ENCODE measurements around the gene DNAJB13.
"Not testable (repeated sequence)": the region's sequence is repeated elsewhere in the genome, so short reads cannot be mapped to it uniquely, and the experiment has no call there.

The DNAJB13 gene

DNA sequence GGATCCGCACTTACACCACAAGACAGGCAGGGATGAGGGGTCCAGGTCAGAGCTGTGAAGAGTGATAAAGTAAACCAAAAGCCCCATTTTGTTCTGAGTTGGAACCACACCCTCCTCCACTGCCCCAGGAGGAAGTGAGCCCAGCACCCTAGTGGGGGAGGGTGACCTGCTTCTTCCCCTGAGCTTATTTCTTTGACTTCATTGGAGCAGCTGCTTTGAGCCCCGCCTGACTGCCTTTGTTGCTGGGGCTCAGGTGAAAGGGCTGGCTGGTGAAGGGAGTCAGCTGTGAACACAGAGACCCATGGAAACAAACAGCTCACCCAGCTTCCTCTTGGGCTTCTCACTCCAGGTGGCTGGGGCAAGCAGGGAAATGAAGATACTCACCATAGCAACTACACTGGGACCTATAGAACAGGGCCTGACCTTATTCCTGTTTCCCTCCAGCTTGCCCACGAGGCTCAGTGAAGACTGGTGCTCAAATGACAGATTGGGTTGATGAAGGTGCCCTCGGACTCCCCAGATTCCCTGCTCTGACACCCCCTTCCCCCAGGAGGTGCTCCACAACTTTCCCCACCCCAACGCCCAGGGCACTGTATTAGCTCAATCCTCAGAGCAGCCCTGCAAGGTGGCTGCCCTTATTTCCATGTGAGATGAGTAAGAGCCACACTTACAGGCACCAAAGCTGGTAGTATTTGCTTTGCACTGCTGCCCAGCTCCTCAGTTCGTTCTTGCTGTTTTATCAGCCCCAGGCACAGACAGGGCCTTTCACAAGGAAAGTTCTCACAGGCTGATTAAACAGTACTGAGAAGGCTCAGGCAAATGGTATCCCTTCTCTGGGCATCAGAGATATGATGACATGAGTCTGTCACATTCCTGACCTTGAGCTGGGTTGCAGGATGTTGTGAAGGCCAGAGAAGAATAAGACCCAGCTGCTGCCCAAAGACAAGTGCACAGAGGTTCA lies 29.5 kb downstream of the DNAJB13 start:
- DNase-seq (ENCODE audit: low spot score) = peak; percentile 88

DNA sequence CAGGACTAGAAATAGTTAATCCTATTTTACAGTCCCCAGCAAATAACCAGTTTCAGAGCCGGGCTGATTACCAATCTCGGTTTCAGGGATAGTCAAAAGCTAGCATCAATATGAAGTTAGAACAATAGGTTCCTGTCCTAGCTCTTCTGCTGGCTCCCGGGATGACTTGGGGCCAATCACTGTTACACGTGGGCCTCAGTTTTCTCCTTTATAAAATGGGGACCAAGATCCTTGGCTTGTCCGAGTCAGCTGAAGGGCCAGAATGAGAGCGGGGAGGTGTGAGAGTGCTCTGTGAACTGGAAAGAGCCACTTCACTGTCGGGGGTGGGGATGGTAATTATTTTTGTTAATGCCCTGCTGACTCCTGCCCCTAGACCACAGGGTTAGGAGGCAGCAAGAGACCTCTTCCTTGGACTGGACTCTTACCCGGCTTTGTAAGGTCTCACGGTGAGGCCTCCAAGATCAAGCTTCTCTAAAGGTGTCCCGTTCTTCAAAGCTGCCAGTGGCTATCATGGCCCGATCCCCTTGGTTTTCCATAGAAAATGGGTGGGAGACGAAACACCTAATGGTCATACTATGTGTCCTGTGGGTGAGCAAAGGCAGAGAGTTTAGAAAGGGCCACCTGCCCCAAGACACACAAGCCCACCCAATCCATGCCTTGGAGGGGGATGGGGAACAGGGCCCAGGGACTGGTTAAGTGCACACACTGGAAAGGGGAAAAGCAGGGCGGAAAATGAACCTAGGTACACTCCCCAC lies 30.4 kb downstream of the DNAJB13 start:
- DNase-seq (ENCODE audit: low spot score) = no peak
- TF ChIP-seq, protein P1, sequence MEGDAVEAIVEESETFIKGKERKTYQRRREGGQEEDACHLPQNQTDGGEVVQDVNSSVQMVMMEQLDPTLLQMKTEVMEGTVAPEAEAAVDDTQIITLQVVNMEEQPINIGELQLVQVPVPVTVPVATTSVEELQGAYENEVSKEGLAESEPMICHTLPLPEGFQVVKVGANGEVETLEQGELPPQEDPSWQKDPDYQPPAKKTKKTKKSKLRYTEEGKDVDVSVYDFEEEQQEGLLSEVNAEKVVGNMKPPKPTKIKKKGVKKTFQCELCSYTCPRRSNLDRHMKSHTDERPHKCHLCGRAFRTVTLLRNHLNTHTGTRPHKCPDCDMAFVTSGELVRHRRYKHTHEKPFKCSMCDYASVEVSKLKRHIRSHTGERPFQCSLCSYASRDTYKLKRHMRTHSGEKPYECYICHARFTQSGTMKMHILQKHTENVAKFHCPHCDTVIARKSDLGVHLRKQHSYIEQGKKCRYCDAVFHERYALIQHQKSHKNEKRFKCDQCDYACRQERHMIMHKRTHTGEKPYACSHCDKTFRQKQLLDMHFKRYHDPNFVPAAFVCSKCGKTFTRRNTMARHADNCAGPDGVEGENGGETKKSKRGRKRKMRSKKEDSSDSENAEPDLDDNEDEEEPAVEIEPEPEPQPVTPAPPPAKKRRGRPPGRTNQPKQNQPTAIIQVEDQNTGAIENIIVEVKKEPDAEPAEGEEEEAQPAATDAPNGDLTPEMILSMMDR (IDR thresholded peaks at IDR 0.05; ENCODE audit: extremely low read depth, missing control alignments) = no peak

More for the DNA sequence above, 29.5 kb downstream of the DNAJB13 start:
- TF ChIP-seq, protein P1 (IDR thresholded peaks at IDR 0.05; ENCODE audit: extremely low read depth, missing control alignments) = no peak

DNA sequence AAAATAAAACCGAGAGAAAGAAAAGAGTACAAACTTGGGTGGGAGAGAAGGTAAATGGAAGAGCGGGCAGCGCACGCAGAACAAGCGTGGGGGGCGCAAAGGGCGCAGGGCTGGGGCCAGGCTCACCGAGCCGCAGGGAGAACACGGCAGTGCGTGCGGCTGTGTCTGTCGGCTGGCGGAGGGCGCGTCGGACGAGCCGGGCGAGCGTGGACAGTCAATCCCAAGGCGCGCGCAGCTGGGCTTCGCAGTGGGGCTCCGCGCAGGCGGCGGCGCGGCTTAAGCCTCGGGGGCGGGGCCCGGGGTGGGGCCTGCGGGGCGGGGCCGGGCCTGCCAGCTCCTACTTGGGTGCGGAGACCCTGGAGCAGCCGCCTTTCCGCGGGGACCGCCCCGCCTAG lies 31.8 kb downstream of the DNAJB13 start, which contains the start of gene UCP2:
Gene UCP2, minus strand, starts transcription at position 249 of the 395 bp plus-strand sequence. CDS start 4,465 bp downstream, outside the sequence.
- DNase-seq (ENCODE audit: low spot score) = peak; percentile 87
- TF ChIP-seq, protein P1 (IDR thresholded peaks at IDR 0.05; ENCODE audit: extremely low read depth, missing control alignments) = no peak

DNA sequence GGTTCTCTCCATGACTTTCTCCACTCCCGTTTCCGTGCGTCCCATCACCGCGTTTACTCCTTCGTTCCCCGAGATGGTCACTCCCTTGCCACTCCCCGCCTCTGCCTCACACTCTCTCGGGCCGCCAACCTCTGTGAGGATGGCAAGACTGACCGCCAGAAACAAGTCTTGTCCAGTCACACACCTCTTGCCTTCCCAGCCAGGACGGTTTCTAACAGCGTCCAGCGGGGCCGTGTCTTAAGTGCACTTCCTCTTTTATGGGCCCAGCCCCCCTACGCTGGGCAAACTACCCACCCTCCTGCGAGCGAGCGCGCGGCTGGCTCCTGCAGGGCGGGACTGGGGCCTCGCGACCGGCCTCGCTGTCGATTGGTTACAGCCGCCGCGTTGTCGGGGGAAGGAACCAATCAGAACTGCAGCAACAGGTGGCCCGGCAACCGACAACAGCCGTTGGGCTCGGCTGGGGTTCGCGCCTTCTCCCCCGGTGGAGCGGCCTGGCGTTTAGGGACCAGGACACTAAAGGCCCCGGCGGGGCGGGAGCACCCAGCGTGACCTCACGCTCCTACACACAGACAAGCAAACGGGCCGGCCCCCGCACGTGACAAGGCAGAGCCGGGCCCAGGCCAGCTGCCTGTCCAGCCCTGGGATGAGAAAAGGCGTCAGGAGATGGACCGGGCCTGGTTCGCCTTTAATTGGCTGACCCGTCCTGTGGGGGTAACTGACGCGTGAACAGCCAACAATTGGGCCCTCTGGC lies 32.3 kb downstream of the DNAJB13 start:
- TF ChIP-seq, protein P1 (IDR thresholded peaks at IDR 0.05; ENCODE audit: extremely low read depth, missing control alignments) = no peak
- peak; percentile 97 for DNase-seq (ENCODE audit: low spot score)

DNA sequence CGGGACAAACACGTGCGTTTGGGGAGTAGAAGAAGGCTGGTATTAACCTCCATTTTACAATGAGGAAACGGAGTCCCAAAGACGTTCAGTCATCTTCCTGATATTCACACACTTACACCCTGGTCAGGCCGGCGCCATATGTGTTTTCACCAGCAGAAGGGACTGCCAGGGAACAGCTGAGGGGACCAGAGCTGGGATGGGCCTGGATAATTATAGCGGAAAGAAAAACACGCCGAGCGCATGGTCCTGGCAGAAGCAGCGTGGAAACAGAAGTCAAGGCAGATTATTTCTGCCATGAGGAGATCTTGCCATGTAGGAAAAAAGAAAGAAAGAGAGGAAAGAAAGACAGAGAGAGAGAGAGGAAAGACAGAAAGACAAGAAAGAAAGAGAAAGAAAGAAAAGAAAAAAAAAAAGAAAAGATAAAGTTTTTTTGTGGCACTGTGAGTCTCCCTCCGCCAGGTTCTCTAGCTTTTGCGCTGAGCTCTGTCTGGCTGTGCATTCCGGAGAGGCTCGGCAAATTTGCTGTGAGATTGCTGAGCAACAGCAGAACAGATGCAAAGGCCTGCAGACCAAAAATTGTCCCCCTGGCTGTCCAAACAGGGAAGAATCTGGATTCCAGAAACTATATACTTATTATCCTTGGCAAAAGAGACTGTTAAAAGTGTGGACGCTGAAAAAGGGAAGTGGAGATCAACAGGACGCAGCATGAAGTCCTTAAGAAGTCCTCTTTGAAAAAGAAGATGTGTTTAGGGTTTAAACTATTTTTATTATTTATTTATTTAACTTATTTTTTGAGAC lies 33.1 kb downstream of the DNAJB13 start:
- DNase-seq (ENCODE audit: low spot score) = no peak
- TF ChIP-seq, protein P1 (IDR thresholded peaks at IDR 0.05; ENCODE audit: extremely low read depth, missing control alignments) = no peak

DNA sequence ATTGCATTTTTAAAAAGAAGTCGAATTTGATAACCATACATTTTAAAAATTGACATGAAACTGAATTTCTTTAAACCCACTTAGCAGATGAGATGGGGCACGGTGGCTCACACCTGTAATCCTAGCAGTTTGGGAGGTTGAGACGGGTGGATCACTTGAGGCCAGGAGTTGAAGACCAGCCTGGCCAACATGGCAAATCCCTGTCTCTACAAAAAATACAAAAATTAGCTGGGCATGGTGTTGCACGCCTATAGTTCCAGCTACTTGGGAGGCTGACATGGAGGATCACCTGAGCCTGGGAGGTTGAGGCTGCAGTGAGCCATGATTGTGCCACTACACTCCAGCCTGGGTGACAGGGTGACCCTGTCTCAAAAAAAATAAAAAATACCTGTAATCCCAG lies 34.8 kb downstream of the DNAJB13 start:
- not testable (repeated sequence) for DNase-seq (ENCODE audit: low spot score)

DNA sequence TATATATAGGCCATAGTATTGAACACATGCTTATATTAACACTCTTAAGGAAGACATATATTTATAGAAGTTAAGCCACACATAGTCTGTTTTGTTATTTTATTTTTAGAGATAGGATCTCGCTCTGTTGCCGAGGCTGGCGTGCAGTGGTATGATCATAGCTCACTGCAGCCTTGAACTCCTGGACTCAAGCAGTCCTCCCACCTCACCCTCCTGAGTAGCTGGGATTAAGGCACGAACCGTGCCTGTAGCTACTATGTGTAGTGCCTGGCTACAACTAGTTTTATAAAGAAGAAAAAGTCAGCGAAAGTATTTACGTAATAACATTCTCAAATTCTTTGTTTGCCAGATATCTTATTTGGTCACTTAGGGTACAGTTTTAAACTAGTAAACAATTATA lies 37.4 kb downstream of the DNAJB13 start:
- TF ChIP-seq, protein P1 (IDR thresholded peaks at IDR 0.05; ENCODE audit: extremely low read depth, missing control alignments) = no peak
- no peak for DNase-seq (ENCODE audit: low spot score)

Data from GM20000 (cell line).